GM21717 (cell line): ENCODE data around the gene OR56B4.
"Not testable (repeated sequence)": the region's sequence is repeated elsewhere in the genome, so short reads cannot be mapped to it uniquely, and the experiment has no call there.

Experiments
- ATAC-seq: cut with Tn5 transposase; IDR thresholded peaks from one replicate; pipeline ENCODE4 v1.9.1; 2021; ENCODE audit warnings: mild to moderate bottlenecking, moderate library complexity; ENCODE audit not compliant: unreplicated experiment

The OR56B4 gene

DNA sequence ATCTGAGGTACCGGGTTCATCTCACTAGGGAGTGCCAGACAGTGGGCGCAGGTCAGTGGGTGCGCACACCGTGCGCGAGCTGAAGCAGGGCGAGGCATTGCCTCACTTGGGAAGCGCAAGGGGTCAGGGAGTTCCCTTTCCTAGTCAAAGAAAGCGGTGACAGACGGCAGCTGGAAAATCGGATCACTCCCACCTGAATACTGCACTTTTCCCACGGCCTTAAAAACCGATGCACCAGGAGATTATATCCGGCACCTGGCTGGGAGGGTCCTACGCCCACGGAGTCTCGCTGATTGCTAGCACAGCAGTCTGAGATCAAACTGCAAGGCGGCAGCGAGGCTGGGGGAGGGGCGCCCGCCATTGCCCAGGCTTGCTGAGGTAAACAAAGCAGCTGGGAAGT, 36.3 kb downstream of the OR56B4 start:
- not testable (repeated sequence) for ATAC-seq

DNA sequence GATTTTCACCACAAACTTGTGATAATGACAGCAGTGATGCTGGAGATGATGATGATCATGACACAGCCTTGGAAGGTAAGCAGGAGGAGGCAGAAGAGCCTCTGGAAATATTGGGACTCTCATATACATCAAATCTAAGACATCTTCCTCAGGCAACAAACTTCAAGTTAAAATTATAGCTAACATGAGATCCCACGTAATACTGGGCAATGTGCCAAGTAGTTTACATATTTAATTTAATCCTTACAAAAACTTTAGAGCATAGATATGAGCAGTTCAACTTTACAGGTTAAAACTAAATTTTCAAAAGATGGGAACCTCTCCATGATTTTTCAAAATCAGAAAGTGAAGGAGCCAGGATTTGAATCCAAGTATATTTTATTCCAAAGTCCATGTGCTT, 43.6 kb downstream of the OR56B4 start:
- no peak for ATAC-seq

DNA sequence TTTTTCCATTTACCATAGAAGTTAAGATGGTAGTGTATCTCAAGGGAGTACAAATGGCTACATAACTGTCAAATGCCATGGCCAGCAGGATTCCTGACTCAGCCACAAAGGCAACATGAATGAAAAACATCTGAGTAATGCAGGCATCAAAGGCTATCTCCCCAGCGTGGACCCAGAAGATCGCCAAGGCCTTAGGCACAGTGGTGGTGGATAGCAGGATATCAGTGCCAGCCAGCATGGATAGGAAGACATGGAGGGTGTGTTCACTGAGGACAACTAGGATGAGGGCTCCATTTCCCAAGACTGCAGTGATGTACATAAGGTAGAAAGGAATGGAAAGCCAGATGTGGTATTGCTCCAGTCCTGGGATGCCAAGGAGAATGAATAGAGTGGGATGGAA, 44.6 kb downstream of the OR56B4 start:
- ATAC-seq: no peak

DNA sequence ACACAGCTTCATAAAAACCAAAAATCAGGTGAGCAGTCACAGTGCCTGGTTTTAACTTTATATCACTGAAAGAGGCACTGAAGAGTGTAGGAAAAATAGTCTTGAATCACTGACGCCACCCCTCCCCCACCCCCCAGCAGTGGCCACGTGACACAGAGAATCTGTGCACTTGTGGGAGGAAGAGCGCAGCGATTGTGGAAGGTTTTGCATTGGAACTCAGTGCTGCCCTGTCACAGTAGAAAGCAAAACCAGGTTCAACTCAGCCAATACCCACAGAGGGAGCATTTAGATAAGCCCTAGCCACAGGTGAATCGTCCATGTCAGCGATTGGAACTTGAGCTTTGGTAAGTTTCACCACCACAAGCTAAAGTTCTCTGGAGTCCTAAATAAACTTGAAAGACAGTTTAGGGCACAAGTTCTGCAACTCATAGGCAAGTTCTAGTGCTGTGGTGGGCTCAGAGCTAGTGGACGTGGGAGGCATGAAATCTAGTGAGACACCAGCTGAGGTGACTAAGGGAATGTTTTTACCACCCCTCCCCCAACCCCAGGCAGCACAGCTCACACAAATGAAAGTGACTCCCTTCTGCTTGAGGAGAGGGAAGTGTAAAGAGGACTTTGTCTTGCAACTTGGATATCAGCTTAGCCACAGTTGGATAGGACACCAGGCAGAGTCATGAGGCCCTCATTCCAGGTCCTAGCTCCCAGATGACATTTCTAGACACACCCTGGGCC, 49.3 kb downstream of the OR56B4 start:
- no peak for ATAC-seq
